Stimulated activated CD8-positive, alpha-beta memory T cell treated with anti-CD3 and anti-CD28 coated beads, Interleukin-4, amount 100 ng/mL, for 4 hours (primary cell): ENCODE data around the gene GTF3C5.
"Not testable (repeated sequence)": the region's sequence is repeated elsewhere in the genome, so short reads cannot be mapped to it uniquely, and the experiment has no call there.

Source experiments
- DNase-seq, 2 donors: peaks; one replicate each; pipeline ENCODE4 v3.0.0-alpha.2; 2020; ENCODE audit warnings: low read depth in 2 of 2, low spot score in 1 of 2

The GTF3C5 gene

GRCh38 chr9:132995879-132996278 is 34.9 kb upstream of the GTF3C5 start:
- DNase-seq = no peak

- no peak for DNase-seq
Measured at GRCh38 chr9:132996526-132996925, 34.3 kb upstream of the GTF3C5 start.

GRCh38 chr9:132997591-132997990 is 33.2 kb upstream of the GTF3C5 start:
- DNase-seq = no peak

- not testable (repeated sequence) for DNase-seq
Measured at GRCh38 chr9:132998221-132998620, 32.6 kb upstream of the GTF3C5 start.

GRCh38 chr9:132998831-132999635 is 31.8 kb upstream of the GTF3C5 start:
- DNase-seq = no peak

GRCh38 chr9:133002147-133003070 is 28.4 kb upstream of the GTF3C5 start:
- no peak for DNase-seq

GRCh38 chr9:133003071-133003461 is 27.7 kb upstream of the GTF3C5 start:
- no peak for DNase-seq

GRCh38 chr9:133003671-133004090 is 27.1 kb upstream of the GTF3C5 start:
- no peak for DNase-seq

GRCh38 chr9:133004091-133004998 is 26.5 kb upstream of the GTF3C5 start:
- DNase-seq = no peak

- no peak for DNase-seq
Measured at GRCh38 chr9:133004999-133005760, 25.6 kb upstream of the GTF3C5 start.

- DNase-seq = no peak
Measured at GRCh38 chr9:133005957-133006356, 24.8 kb upstream of the GTF3C5 start.

GRCh38 chr9:133006731-133007352 is 24.0 kb upstream of the GTF3C5 start:
- DNase-seq = no peak

- DNase-seq = no peak
Measured at GRCh38 chr9:133008406-133008805, 22.4 kb upstream of the GTF3C5 start.

- no peak for DNase-seq
Measured at GRCh38 chr9:133008824-133009223, 22.0 kb upstream of the GTF3C5 start.

- no peak for DNase-seq
Measured at GRCh38 chr9:133009906-133010582, 20.8 kb upstream of the GTF3C5 start.

GRCh38 chr9:133014696-133015095 is 16.1 kb upstream of the GTF3C5 start:
- no peak for DNase-seq

GRCh38 chr9:133023117-133023890 is 7.5 kb upstream of the GTF3C5 start:
- DNase-seq = no peak

- no peak for DNase-seq
Measured at GRCh38 chr9:133026426-133026825, 4.4 kb upstream of the GTF3C5 start.

- no peak for DNase-seq
Measured at GRCh38 chr9:133027134-133027533, 3.7 kb upstream of the GTF3C5 start.
